GM12801 (cell line): ENCODE measurements around the gene TSPY1.
"Not testable (repeated sequence)": the region's sequence is repeated elsewhere in the genome, so short reads cannot be mapped to it uniquely, and the experiment has no call there.

ENCODE experiments used
- CTCF ChIP-seq: IDR thresholded peaks from one replicate; pipeline ENCODE4 v1.5.1; 2011; ENCODE audit warnings: control low read depth; ENCODE audit not compliant: insufficient read length; ENCODE audit errors: extremely low read depth

TSPY1 gene

GRCh38 chrY:9466655-9467054 is at the start of gene TSPY1:
TSPY1 (plus strand) TSS chrY:9466955; CDS start chrY:9467001, 46 bp downstream.
- TF ChIP-seq CTCF = not testable (repeated sequence)

GRCh38 chrY:9486967-9487366 is 20.2 kb downstream of the TSPY1 start, which contains the start of gene TSPY9:
TSPY9 (plus strand) TSS chrY:9487267; CDS start chrY:9487313, 46 bp downstream.
- not testable (repeated sequence) for TF ChIP-seq CTCF
